GM12892 (cell line): ENCODE data around the gene SPATA31C2.
"Not testable (repeated sequence)": the region's sequence is repeated elsewhere in the genome, so short reads cannot be mapped to it uniquely, and the experiment has no call there.

Source experiments
- POLR2A ChIP-seq: IDR thresholded peaks from 2 replicates; pipeline ENCODE4 v1.6.1; 2011; ENCODE audit warnings: low read depth, low read length, control low read depth
- POLR2AphosphoS5 ChIP-seq: IDR thresholded peaks from 2 replicates; pipeline ENCODE4 v1.6.1; 2011; ENCODE audit warnings: low read depth, low read length, control low read depth
- TAF1 ChIP-seq: IDR thresholded peaks from 2 replicates; pipeline ENCODE4 v1.6.1; 2011; ENCODE audit warnings: low read depth, mild to moderate bottlenecking, control low read depth, low read length, borderline replicate concordance

DNA sequence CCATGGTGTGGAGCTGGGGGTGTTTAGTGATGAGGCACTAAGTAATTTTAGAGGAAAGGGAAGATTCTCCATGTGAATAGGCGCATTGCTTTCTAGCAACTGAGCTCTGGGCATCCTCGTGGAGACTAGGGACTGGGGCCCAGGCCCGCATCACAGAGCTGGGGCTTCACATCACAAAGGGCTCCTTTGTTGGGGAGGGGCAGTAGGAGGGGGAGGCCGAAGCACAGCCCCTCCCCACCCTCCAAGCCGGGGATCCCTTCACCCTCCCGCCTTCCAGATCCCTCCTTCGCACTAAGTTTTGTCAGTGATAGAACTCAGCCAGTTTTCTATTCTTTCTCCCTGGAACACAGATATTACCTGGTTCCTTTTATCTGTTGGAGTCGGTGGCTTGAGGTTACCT, at the start of gene SPATA31C2:
- not testable (repeated sequence) for TF ChIP-seq POLR2A, POLR2AphosphoS5, TAF1
